SK-N-SH (cell line): ENCODE results near the gene PITPNM3.

ENCODE experiments used
- CHD2 ChIP-seq: fragments of 150-350 bp; IDR thresholded peaks from 2 replicates; pipeline ENCODE4 v1.6.1; 2018; ENCODE audit warnings: low read length; ENCODE audit not compliant: partially characterized antibody
- IRF3 ChIP-seq: fragments of 150-350 bp; IDR thresholded peaks from 2 replicates; pipeline ENCODE4 v1.6.1; 2016; ENCODE audit warnings: mild to moderate bottlenecking, low read depth, low read length
- JUND ChIP-seq: IDR thresholded peaks from 2 replicates; pipeline ENCODE4 v1.4.0; 2012
- MEF2A ChIP-seq: IDR thresholded peaks from 2 replicates; pipeline ENCODE4 v1.4.0; 2012; ENCODE audit warnings: low read depth, borderline replicate concordance
- TAF1 ChIP-seq: IDR thresholded peaks from 2 replicates; pipeline ENCODE4 v1.6.1; 2012; ENCODE audit warnings: low read depth, mild to moderate bottlenecking, low read length, moderate library complexity, borderline replicate concordance
- TEAD4 ChIP-seq: IDR thresholded peaks from 2 replicates; pipeline ENCODE4 v1.4.0; 2012; ENCODE audit warnings: mild to moderate bottlenecking, borderline replicate concordance; ENCODE audit not compliant: insufficient read depth
- TF ChIP-seq, protein P1 (sequence below): fragments of 200-600 bp; sonication (generic); IDR thresholded peaks from 2 replicates; pipeline ENCODE4 v1.6.1; 2017; ENCODE audit warnings: antibody characterized with exemption, mild to moderate bottlenecking, moderate library complexity
- TF ChIP-seq, protein P2 (sequence below): IDR thresholded peaks from 2 replicates; pipeline ENCODE4 v1.4.0; 2012; ENCODE audit warnings: low read depth

DNA sequence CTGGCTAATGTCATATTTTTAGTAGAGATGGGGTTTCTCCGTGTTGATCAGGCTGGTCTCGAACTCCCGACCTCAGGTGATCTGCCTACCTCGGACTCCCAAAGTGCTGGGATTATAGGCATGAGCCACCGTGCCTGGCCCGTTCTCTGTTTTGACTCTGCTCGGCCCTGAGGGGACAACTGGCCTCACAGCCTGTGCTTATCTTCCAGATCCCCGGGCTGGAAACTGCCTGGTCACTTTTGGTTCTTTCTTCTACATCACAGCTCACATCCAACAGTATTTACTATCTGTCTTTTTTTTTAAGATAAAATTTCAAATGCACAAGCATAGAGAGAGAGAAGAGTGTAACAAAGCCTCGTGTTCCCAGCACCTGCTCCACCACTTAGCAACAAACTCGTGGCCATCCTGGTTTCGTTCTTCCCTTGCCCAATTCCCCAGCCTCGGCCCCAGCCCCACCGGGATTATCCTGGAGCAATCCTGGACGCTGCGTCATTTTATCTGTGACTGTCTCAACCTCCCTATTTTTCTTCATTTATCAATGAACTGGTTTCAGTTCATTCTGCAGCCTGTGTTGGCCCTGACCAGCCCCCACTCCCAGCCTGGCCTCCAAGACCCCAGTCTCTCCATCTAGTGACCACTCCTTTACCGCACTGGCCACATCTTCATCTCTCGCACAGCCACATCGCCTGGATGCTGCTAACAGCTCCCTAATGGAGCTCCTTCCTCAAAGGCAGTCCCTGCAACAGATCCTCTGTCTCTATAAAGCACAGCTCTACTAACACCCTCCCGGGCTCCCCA lies 91.0 kb downstream of the PITPNM3 start:
- TF ChIP-seq, protein P1, sequence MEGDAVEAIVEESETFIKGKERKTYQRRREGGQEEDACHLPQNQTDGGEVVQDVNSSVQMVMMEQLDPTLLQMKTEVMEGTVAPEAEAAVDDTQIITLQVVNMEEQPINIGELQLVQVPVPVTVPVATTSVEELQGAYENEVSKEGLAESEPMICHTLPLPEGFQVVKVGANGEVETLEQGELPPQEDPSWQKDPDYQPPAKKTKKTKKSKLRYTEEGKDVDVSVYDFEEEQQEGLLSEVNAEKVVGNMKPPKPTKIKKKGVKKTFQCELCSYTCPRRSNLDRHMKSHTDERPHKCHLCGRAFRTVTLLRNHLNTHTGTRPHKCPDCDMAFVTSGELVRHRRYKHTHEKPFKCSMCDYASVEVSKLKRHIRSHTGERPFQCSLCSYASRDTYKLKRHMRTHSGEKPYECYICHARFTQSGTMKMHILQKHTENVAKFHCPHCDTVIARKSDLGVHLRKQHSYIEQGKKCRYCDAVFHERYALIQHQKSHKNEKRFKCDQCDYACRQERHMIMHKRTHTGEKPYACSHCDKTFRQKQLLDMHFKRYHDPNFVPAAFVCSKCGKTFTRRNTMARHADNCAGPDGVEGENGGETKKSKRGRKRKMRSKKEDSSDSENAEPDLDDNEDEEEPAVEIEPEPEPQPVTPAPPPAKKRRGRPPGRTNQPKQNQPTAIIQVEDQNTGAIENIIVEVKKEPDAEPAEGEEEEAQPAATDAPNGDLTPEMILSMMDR, result no peak
- TF ChIP-seq JUND (no peak), TAF1 (no peak), MEF2A (no peak), IRF3 (no peak), CHD2 (no peak), TEAD4 (no peak)
- TF ChIP-seq, protein P2, sequence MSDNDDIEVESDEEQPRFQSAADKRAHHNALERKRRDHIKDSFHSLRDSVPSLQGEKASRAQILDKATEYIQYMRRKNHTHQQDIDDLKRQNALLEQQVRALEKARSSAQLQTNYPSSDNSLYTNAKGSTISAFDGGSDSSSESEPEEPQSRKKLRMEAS, result no peak
